ENCODE data around the gene TRAP1.
"Not testable (repeated sequence)": the region's sequence is repeated elsewhere in the genome, so short reads cannot be mapped to it uniquely, and the experiment has no call there.

The TRAP1 gene

DNA sequence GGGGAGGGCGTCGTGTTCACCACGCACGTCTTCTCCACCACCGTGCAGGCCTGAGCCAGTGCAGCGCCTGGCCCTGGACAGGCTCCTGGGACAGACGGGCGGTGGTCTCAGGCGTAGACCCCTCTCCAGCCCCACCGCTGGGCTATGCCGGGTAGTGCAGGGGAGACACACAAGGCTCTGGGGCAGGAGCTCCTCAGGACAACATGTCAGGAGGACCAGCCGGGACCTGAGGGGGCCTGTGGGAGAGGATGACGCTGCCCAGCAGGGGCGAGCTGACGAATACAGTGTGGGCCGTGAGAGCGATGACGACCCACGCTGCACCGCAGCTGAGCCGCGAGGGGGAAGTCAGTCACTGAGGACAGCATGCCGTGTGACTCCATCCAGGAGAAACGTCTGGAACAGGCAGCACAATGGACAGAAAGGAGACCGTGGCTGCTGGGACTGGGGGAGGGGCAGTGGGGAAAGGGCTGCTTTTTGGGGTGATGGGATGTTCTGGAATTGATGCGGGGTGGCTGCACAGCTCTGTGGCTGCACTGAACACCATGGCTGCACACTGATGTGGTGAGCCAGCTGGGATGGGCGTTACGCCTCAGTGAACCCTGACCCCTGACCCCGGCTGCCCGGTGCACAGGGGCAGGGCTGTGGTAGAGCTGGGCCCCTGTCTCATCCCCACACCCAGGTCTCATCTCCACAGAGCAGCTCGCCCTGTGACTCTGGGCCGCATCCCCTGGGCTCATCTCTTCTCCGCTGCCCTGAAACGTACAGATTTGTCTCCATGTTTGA is 42.6 kb downstream of the TRAP1 start:
- FAIRE-seq, result no peak
- DNase-seq (ENCODE audit: insufficient read length, low spot score), result no peak

DNA sequence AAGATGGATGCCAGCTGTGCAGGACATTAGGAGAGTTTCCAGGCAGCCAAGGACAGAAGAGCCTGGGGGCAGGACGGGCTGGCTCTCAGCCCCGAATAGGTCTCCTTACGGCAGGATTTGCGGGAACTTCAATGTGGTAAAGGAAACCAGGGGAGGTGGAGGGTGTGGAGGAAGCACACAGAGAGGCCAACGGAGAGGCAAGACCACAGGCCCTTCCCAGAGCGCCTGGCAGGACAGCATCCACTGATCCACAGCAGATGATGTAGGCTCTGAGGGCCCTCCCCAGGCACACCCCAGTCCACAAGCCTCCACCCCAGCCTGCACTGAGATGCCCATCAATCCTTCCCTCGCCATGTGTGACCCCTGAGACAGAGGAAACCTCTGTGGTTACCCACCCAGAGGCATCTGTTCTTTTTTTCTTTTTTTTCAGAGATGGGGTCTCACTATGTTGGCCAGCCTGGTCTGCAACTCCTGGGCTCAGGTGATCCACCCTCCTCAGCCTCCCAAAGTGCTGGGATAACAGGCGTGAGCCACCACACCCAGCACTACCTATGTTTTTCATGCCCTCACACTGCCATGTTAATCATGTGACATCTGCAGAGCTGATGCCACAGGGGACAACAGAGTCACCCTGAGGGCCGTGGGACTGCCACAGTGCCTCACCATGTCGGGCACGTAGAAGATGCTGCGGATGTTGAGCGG is 43.5 kb downstream of the TRAP1 start:
- DNase-seq (ENCODE audit: insufficient read length, low spot score), result no peak
- no peak for FAIRE-seq

DNA sequence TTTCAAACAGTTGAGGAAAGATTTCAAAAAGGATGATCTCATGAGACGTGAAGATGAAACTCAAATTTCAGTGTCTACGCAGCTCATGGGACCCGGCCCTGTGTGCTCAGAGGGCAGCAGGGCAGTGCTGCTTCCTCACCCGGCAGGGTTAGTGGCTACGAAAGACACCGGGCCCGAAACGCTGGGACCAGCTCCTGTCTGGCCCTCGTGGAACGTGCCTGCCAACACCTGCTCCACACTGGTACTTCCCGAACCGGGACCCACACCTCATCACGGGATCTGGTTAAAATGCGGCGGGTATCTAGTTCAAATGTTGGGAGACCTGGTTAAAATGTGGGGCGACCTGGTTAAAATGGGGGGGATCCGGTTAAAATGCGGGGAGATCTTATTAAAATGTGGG is 44.1 kb downstream of the TRAP1 start:
- no peak for DNase-seq (ENCODE audit: insufficient read length, low spot score)
- no peak for FAIRE-seq

DNA sequence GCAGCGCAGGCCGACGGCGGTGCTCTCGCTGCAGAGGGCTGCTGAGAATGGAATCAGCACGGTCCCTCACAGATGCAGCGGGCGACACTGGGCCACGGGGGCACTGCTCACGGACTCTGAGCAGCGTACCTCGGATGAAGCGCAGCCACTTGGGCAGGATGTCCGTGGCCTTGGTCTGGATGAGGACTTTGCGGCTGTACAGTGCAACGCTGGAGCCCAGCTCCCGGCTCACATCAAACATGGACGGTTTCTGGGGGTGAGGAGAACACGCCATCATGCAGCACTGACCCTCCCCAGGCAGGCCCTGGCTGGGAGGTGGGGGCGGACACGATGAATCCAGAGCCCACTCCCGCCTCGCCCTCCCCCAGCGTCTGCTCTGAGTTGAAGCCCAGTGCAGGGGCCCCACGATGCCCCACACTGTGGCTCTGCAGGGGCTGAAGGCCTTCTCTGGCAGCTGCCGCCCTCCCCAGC is 44.7 kb downstream of the TRAP1 start:
- FAIRE-seq (no peak), DNase-seq (ENCODE audit: insufficient read length, low spot score) (no peak)

DNA sequence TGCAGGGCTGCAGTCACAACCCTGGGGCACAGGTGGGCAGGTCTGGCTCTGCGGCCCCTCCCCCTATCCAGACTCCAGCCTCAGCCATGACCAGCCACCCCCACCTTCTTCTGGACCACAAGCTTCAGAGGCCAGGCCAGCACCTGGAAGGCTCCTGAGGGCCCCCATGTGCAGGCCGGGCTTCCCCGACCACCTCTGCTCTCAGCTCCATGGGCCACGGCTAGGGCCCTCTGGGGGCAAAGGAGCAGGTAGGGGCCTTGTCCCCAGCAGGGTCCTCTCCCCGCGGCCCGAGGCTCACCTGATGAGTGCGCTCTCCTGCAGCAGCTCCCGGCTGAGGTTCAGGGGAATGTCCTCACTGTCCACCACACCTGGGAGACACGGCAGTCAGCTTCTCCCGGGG is 45.9 kb downstream of the TRAP1 start:
- FAIRE-seq, result no peak

DNA sequence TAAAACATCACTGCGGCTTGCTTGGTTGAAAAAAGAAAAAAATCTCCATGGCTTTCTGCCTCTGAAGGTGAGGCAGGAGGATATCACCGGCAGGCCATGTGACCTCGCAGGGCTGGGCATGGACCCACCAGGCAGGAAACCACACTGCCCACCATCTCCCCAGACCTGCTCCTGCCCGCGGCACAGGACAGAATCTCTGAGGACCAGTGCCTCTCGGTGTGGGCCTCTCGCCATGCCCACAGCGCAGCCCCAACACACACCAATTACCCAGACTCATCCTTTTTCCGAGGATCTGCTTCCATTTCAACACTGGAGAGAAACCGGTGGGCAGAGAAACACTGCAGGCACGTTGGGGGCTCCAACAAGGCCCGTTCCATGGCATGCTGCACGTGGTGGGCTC is 46.6 kb downstream of the TRAP1 start:
- FAIRE-seq, result no peak
- DNase-seq (ENCODE audit: insufficient read length, low spot score), result no peak

More for the DNA sequence above, 45.9 kb downstream of the TRAP1 start:
- DNase-seq (ENCODE audit: insufficient read length, low spot score), result no peak

DNA sequence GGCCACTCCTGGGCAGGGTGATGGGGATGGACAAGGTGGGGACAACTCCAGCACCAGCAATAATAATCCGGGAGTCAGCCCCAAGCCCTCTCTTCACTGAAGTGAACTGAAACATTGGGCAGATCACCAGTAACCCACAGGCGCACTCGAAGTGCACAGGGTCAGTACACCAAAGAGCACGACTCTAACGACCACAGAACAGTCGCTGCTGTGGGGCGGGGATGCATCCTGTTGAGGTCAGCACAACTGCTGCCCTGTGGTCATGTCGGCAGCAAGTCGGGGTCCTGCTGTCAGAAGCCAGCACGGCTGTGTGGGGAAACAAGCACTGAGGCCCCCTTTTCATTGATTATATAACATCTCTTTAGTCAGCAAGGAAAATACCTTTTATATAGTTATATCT is 48.2 kb downstream of the TRAP1 start:
- DNase-seq (ENCODE audit: insufficient read length, low spot score) (no peak), FAIRE-seq (no peak)

DNA sequence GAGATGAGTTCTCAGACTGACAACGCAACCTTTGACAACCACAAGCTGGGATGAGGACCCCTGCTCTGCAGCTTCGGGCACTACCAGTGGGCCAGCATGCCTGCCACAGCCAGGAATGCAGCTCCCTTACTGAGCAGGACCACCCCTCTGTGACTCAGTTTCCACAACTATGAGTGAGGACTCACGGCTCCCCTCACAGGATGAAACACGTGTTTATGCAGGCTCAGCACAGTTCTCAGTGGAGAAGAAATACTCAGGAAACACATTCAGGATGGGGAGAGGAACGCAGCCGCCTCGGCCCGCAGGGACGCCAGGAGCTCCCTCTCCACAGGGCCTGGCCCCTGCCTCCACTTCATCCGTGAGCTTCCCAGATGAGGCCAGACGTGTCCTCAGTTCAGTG is 48.7 kb downstream of the TRAP1 start:
- FAIRE-seq (no peak), DNase-seq (ENCODE audit: insufficient read length, low spot score) (no peak)

DNA sequence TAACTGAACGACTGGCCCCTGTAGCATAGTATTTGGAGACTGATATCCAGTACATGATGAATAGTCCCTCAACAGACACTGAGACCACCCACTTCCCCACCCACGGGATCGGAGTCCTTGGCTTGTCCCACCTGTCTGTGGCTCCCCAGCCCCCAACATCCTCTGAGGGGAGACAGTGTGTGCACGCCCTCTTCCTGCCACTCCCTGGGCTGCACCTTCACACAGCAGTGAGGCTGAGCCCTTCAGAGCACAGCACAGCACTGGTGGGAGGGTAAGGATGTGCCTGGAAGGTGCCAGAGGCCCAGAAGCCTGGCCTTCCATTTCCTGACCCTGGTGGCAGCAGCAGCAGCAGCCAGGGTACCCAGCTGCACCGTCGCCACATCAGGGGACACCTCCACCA is 51.8 kb downstream of the TRAP1 start:
- FAIRE-seq (no peak), DNase-seq (ENCODE audit: insufficient read length, low spot score) (no peak)

DNA sequence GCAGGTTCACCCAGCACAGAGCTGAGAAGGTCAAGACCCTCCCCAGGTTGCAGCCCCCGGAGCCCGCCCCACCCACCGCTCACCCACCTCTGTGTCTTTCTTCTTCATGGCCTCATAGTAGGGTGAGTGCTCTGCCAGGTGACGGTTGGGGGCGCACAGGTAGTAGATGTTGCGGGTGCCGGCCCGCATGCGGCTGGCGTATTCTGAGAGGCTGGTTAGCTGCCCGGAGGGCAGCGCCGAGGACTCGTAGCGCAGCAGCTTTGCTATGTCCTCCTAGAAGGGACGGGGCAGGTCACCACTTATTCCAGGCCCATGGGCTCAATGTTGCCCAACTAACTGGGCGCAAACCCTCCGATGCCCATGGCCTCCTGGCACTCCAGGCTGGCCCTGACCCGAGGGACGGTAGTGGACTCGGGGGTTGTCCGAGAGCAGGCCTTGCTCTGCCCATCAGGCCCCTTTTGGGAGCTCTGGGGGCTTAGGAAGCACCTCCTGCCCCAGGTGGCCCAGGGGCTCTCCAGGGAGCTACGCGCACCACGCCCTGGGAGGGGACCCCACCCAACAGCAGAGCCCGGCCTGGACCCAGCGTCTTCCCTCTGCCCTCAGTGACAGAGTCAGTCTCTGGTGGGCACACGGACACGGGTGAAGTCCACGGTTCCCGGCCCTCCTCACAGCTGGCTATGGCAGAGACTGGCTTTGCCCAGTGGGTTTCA is 53.0 kb downstream of the TRAP1 start:
- FAIRE-seq (no peak), DNase-seq (ENCODE audit: insufficient read length, low spot score) (no peak)

DNA sequence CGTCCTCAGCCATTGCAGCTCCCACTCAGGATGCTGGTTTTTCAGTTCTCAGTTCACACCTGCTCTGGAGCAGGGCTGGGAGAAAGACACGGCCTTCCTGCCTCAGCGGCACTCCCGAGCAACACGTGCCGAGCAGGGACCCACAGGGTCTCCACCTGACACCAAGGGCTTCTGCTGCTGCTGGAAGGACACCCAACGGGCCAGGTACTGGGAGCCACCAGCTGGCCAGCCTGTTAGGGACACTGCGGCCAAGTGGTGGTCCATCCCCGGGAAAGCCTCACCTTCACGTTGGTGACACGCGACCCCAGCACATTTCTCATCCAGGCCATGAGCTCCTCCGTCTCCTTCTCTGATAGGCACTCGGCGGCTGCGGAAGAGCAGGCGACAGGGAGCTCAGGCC is 54.7 kb downstream of the TRAP1 start:
- DNase-seq (ENCODE audit: insufficient read length, low spot score) (no peak), FAIRE-seq (no peak)

DNA sequence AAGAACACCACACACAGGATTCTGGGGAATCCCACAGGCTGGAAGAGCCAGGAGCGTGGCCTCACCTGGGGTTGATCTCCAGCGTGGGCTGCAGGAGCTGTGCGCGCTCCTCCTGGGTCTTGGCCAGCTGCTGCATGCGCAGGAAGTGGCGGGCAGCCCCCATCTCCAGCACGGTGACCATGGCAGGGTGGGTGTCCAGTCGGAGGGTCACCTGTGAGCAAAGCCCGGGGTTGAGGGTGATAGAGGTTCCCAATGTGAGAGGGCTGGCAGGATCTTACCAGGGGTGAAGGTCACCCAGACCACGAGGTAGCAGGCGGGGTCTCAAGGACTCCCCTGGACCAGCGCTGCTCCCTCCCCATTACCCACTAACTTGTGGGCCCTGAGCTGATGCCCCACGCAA is 55.4 kb downstream of the TRAP1 start:
- FAIRE-seq, result no peak
- no peak for DNase-seq (ENCODE audit: insufficient read length, low spot score)

DNA sequence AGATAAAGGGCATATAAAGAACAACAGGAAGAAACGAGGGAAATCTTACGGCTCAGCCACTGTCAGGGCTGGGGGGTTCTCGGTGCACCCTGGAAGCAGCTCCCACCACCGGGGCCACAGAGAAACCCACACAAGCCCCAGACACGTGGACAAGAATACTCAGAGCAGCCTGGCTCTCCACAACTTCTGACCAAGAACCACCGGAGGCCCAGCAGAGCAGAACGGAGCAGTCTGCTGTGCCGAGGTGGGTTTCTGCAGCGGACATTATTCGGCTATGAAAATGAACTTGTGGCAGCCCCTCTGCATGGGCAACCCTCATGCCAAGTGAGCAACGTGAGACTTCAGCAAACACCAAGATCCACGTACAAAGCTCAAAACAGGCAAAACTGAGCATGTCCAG is 56.0 kb downstream of the TRAP1 start:
- DNase-seq (ENCODE audit: insufficient read length, low spot score), result no peak

DNA sequence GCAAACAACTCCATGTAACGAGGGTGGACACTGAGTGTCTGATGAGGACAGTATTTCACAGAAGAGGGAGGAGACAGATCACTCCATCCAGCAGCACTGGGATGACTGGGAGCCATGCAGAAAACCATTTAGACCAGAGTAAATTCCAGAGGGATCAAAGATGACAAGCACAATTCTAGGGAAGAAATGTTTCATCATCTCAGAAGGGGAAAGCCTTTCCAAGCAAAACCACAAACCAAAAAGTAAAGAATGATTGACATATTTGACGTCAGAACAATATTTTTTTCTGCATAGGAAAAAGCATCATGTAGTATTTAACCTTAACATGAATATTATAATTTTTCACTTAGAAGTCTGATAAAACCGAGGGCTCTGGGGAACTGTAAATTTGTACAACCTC is 58.1 kb downstream of the TRAP1 start:
- DNase-seq (ENCODE audit: insufficient read length, low spot score) (peak; percentile 36), FAIRE-seq (no peak)

More for the DNA sequence above, 56.0 kb downstream of the TRAP1 start:
- no peak for FAIRE-seq

DNA sequence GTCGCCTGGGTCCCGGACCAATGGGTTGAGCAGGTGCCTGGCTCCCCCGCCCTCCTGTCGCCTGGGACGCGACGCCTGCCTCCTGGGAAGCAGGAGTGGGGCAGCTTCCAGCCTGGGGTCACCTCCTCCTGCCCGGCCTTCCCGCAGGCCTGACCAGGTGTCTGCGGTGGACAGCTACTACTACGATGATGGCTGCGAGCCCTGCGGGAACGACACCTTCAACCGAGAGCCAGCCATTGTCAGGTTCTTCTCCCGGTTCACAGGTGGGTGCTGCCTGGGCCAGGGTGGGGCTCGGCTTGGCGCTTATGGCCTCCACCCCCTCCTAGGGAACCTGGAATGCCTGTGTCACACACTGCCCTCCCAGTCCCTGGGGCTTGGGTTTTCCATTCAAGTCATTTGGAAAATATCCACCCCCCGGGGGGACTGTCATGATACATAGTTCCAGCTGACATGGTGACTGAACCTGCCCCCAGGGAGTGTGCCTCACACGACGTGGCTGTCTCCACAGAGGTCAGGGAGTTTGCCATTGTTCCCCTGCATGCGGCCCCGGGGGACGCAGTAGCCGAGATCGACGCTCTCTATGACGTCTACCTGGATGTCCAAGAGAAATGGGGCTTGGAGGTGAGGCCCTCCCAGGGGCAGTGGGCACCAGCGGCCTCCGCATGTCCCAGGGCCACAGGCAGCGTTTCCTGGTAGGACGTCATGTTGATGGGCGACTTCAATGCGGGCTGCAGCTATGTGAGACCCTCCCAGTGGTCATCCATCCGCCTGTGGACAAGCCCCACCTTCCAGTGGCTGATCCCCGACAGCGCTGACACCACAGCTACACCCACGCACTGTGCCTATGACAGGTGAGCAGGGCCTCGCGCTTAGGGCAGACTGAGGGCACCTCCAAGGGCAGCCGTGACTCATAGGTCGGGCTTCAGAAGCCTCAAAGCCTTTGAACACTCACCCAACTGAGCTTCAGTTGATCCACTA is 60.5 kb downstream of the TRAP1 start:
- no peak for FAIRE-seq
- no peak for DNase-seq (ENCODE audit: insufficient read length, low spot score)

DNA sequence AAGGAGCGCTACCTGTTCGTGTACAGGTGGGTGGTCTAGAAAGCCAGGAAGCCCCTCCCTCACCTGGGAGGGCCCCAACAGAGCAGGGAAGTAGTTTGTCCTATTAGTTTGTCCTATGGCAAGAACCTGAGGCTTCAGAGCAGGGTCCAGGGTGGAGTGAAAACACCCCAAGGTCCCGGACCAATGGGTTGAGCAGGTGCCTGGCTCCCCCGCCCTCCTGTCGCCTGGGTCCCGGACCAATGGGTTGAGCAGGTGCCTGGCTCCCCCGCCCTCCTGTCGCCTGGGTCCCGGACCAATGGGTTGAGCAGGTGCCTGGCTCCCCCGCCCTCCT is 61.2 kb downstream of the TRAP1 start:
- FAIRE-seq; DNase-seq (ENCODE audit: insufficient read length, low spot score): not testable (repeated sequence)

DNA sequence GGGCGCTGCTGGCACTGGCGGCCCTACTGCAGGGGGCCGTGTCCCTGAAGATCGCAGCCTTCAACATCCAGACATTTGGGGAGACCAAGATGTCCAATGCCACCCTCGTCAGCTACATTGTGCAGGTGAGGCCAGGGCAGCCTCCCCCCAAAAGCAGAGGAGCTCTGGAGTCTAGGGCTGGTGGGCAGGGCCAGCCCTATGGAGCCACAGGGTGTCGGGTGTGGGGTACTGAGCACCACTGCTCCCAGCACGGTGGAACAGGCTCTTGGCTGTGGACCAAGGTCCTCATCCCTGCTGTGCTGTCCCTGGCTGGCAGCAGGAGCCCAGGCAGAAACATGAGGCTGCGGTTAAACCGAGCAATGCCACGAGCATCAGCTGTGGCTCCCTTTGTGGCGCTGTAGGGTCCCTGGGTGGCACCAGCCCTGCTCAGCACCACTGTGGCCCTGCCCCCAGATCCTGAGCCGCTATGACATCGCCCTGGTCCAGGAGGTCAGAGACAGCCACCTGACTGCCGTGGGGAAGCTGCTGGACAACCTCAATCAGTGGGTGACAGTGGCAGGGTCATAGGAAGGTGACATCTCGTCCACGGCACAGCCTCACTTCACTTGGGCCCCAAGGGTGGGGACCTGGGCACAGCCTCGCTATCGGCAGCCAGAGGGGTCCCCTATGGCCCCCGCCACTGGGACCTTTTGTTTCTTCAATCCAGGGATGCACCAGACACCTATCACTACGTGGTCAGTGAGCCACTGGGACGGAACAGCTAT is 61.7 kb downstream of the TRAP1 start:
- DNase-seq (ENCODE audit: insufficient read length, low spot score) (no peak), FAIRE-seq (peak; percentile 62)

DNA sequence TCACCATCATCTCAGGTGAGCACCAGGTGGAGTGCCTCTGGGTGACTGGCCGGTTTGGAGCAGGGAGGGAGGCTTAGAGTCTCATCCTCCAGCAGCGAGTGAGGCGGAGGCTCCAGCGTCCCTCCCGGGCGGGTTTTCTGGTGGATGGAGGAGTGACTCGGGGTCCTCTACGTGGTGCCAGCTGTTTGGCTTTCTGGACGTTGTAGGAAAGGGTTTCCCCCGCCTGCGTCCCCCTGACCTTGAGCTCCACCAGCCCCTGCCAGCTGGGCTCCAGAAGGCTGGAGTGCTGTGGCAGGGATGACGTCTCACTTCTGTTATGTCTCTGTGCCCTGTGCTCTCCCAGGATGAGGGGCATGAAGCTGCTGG is 62.3 kb downstream of the TRAP1 start:
- FAIRE-seq, result no peak
- no peak for DNase-seq (ENCODE audit: insufficient read length, low spot score)

DNA sequence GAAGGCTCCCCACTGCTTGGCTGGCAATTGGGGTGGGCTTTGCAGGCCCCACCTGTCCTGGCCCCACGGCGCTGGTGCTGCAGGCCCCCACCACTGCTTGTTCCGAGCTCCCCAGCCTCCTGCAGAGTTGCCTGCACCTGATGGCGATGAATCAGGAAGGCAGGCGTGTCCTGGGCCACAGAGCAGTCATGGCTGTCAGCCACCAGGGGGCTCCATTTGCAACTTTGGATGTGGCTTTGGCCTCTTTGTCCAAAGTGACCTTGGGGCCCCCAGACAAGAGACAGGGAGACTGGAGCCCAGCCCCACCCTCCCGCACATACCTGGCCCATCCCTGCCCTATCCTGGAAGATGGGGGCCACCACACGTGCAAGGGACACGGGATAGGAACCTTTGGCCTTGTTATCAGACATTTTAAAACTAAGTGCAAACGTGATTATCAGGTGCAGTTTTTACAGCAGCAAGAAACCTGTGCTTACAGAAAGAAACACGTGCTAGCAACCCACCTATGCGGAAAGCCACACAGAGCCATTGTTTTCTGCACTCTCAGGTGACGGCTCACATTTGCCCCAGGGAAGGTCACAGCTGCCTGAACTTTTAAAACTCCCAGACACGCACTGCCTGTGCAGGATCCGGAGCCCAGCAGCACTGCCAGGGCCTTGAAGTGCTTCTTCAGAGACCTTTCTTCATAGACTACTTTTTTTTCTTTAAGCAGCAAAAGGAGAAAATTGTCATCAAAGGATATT is 62.9 kb downstream of the TRAP1 start, which contains the start of gene DNASE1:
DNASE1 (plus strand) TSS at position 443 of the 743 bp plus-strand sequence. CDS start 683 bp downstream, outside the sequence.
- FAIRE-seq (peak; percentile 28), DNase-seq (ENCODE audit: insufficient read length, low spot score) (peak; percentile 67)

Data from HTR-8/SVneo (cell line).